KMS-11 (cell line): ENCODE results near the gene SLC22A3.

Experiments
- H2AFZ ChIP-seq: fragments of 200-600 bp; sonication (generic); 2 replicates; pipeline ENCODE4 v1.6.1; 2016; ENCODE audit warnings: antibody characterized with exemption, mixed run types, low read depth
- H3K27ac ChIP-seq: fragments of 200-600 bp; sonication (generic); 2 replicates; pipeline ENCODE4 v1.6.1; 2016; ENCODE audit warnings: mild to moderate bottlenecking, mixed run types
- H3K27me3 ChIP-seq: fragments of 200-600 bp; sonication (generic); 2 replicates; pipeline ENCODE4 v1.6.1; 2017; ENCODE audit warnings: mild to moderate bottlenecking, low read depth, mixed run types, moderate library complexity; ENCODE audit not compliant: insufficient read depth
- H3K36me3 ChIP-seq: fragments of 200-600 bp; sonication (generic); 2 replicates; pipeline ENCODE4 v1.6.1; 2017; ENCODE audit warnings: mild to moderate bottlenecking, mixed run types; ENCODE audit not compliant: insufficient read depth
- H3K4me1 ChIP-seq: fragments of 200-600 bp; sonication (generic); 2 replicates; pipeline ENCODE4 v1.6.1; 2016; ENCODE audit warnings: mild to moderate bottlenecking, low read depth, mixed run types; ENCODE audit not compliant: poor library complexity, severe bottlenecking
- H3K4me2 ChIP-seq: fragments of 200-600 bp; sonication (generic); 2 replicates; pipeline ENCODE4 v1.7.0; 2016; ENCODE audit warnings: mild to moderate bottlenecking, mixed run types
- H3K4me3 ChIP-seq: fragments of 200-600 bp; sonication (generic); IDR thresholded peaks from 2 replicates; pipeline ENCODE4 v1.6.1; 2017; ENCODE audit warnings: low read depth, low read length, mixed read lengths; ENCODE audit not compliant: insufficient read depth
- H3K79me2 ChIP-seq: fragments of 200-600 bp; sonication (generic); 2 replicates; pipeline ENCODE4 v1.6.1; 2016; ENCODE audit warnings: low read depth, mixed run types; ENCODE audit not compliant: insufficient read depth
- H3K9ac ChIP-seq: fragments of 200-600 bp; sonication (generic); 2 replicates; pipeline ENCODE4 v1.6.1; 2016; ENCODE audit warnings: mild to moderate bottlenecking, mixed run types
- H4K20me1 ChIP-seq: fragments of 200-600 bp; sonication (generic); 2 replicates; pipeline ENCODE4 v1.6.1; 2016; ENCODE audit warnings: mild to moderate bottlenecking, mixed run types; ENCODE audit not compliant: insufficient read depth
- TF ChIP-seq, protein P1 (sequence below): fragments of 200-600 bp; sonication (generic); conservative IDR thresholded peaks from 2 replicates; pipeline ENCODE4 v1.6.1; 2017; ENCODE audit warnings: low read depth, mild to moderate bottlenecking, antibody characterized with exemption, low read length, moderate library complexity, mixed read lengths

Gene SLC22A3

DNA sequence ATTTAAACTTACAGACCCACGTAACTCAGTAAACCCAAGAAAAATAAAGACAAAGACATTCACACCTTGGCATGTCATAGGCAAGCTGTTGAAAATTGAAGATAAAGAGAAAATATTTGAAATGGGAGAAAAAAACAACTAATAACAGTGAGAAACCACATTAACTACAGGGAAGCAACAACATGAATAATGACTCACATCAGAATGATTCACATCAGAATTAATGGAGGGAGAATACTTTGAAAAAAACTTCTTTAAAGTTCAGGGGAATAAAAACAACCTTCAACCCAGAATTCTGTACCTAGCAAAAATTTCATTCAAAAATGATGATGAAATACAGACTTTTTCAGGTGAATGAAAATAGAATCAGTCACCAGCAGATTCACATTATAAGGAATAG, 32.9 kb upstream of the SLC22A3 start:
- Histone ChIP-seq H3K27me3 (no peaks in the 10 kb centered on the region), H2AFZ (no peak overlapping the region), H3K27ac (no peak overlapping the region), H3K36me3 (no peaks in the 10 kb centered on the region), H3K4me2 (no peak overlapping the region), H3K4me3 (no peak overlapping the region), H3K79me2 (no peaks in the 10 kb centered on the region), H3K4me1 (no peaks in the 10 kb centered on the region), H3K9ac (no peak overlapping the region), H4K20me1 (no peaks in the 10 kb centered on the region)
- TF ChIP-seq, protein P1, sequence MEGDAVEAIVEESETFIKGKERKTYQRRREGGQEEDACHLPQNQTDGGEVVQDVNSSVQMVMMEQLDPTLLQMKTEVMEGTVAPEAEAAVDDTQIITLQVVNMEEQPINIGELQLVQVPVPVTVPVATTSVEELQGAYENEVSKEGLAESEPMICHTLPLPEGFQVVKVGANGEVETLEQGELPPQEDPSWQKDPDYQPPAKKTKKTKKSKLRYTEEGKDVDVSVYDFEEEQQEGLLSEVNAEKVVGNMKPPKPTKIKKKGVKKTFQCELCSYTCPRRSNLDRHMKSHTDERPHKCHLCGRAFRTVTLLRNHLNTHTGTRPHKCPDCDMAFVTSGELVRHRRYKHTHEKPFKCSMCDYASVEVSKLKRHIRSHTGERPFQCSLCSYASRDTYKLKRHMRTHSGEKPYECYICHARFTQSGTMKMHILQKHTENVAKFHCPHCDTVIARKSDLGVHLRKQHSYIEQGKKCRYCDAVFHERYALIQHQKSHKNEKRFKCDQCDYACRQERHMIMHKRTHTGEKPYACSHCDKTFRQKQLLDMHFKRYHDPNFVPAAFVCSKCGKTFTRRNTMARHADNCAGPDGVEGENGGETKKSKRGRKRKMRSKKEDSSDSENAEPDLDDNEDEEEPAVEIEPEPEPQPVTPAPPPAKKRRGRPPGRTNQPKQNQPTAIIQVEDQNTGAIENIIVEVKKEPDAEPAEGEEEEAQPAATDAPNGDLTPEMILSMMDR = no peak

- no peaks in the 10 kb centered on the region for H3K79me2 ChIP-seq
- no peaks in the 10 kb centered on the region for H4K20me1 ChIP-seq
- no peak overlapping the region for H3K4me3 ChIP-seq
- H3K36me3 ChIP-seq = no peaks in the 10 kb centered on the region
- H3K9ac ChIP-seq = no peak overlapping the region
- H3K4me1 ChIP-seq = no peaks in the 10 kb centered on the region
- no peak overlapping the region for H3K27ac ChIP-seq
- no peak overlapping the region for H2AFZ ChIP-seq
- no peak overlapping the region for H3K4me2 ChIP-seq
- TF ChIP-seq, protein P1 = no peak
- H3K27me3 ChIP-seq = no peaks in the 10 kb centered on the region
Measured at GRCh38 chr6:160316261-160316660, 31.9 kb upstream of the SLC22A3 start.

DNA sequence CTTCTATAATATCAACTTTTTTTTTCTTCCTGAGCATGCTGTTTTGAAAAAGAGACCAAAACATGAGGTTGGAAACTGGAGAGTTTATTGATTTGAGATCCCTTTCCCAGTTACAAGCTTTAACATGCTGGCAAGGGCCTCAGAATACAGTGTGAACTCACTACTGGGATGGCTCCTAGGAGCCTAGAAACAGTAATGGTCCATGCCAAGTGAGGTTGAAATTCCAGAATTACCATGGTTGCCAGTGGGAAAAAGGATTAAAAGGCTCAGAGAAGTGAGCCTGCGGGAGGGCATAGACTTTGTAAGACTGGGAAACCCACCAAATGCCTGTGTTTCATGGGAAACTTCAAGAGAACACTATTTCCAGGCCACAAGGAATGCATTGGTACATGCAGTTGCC, 28.9 kb upstream of the SLC22A3 start:
- no peaks in the 10 kb centered on the region for H4K20me1 ChIP-seq
- H3K9ac ChIP-seq = no peak overlapping the region
- H3K4me2 ChIP-seq = no peak overlapping the region
- no peak overlapping the region for H2AFZ ChIP-seq
- no peaks in the 10 kb centered on the region for H3K4me1 ChIP-seq
- H3K36me3 ChIP-seq = no peaks in the 10 kb centered on the region
- H3K27me3 ChIP-seq = no peaks in the 10 kb centered on the region
- TF ChIP-seq, protein P1 = no peak
- no peak overlapping the region for H3K4me3 ChIP-seq
- no peaks in the 10 kb centered on the region for H3K79me2 ChIP-seq
- no peak overlapping the region for H3K27ac ChIP-seq

GRCh38 chr6:160321729-160322505, 26.3 kb upstream of the SLC22A3 start:
- Histone ChIP-seq H2AFZ (no peak overlapping the region), H3K36me3 (no peaks in the 10 kb centered on the region), H3K4me2 (no peak overlapping the region), H3K4me3 (no peak overlapping the region), H3K9ac (no peak overlapping the region), H4K20me1 (no peaks in the 10 kb centered on the region), H3K4me1 (no peaks in the 10 kb centered on the region), H3K27ac (no peak overlapping the region), H3K79me2 (no peaks in the 10 kb centered on the region), H3K27me3 (no peaks in the 10 kb centered on the region)
- TF ChIP-seq, protein P1 = no peak
